Liver (tissue), 3 donors: ENCODE measurements around the gene RBSN.

Source experiments
- CTCF ChIP-seq: fragments of 150-350 bp; IDR thresholded peaks from 2 replicates; pipeline ENCODE4 v1.5.1; 2017; ENCODE audit warnings: improper control_type of control experiment, low read depth, low read length; ENCODE audit not compliant: missing input control
- GABPA ChIP-seq, 2 donors: IDR thresholded peaks in 1 of 2; conservative IDR thresholded peaks in 1 of 2; 2 replicates each; pipeline ENCODE4 v1.6.1; 2016; ENCODE audit warnings: antibody characterized with exemption in 2 of 2, mild to moderate bottlenecking in 1 of 2, moderate library complexity in 1 of 2
- NR2F2 ChIP-seq: IDR thresholded peaks from 2 replicates; pipeline ENCODE4 v1.6.1; 2016; ENCODE audit warnings: antibody characterized with exemption
- RAD21 ChIP-seq, 2 donors: IDR thresholded peaks; 2 replicates each; pipeline ENCODE4 v1.6.1; 2016; ENCODE audit warnings: antibody characterized with exemption in 2 of 2, mild to moderate bottlenecking in 2 of 2
- REST ChIP-seq: IDR thresholded peaks from 2 replicates; pipeline ENCODE4 v1.6.1; 2016; ENCODE audit warnings: antibody characterized with exemption, mild to moderate bottlenecking
- TAF1 ChIP-seq: conservative IDR thresholded peaks from 2 replicates; pipeline ENCODE4 v1.6.1; 2016; ENCODE audit warnings: antibody characterized with exemption, mild to moderate bottlenecking
- YY1 ChIP-seq: IDR thresholded peaks from 2 replicates; pipeline ENCODE4 v1.6.1; 2016; ENCODE audit warnings: antibody characterized with exemption, mild to moderate bottlenecking
- donor health status: healthy.
- donor health status: healthy.

GRCh38 chr3:15122398-15122797, 23.4 kb upstream of the RBSN start:
- TF ChIP-seq NR2F2 (no peak), CTCF (no peak), GABPA (IDR thresholded peaks at IDR 0.05 in 1 of 2, conservative IDR thresholded peaks at IDR 0.05 in 1 of 2) (no peak), YY1 (no peak), TAF1 (no peak), REST (no peak), RAD21 (IDR thresholded peaks at IDR 0.05) (no peak)
